Neutrophil (primary cell): Measurements from ENCODE around the gene NKAIN4.

Source experiments
- H3K27ac ChIP-seq: fragments of 200-600 bp; sonication (generic); 2 replicates; pipeline ENCODE4 v1.5.1; 2016; ENCODE audit warnings: mild to moderate bottlenecking, moderate library complexity
- H3K27me3 ChIP-seq: fragments of 200-600 bp; sonication (generic); 2 replicates; pipeline ENCODE4 v1.6.0; 2016; ENCODE audit warnings: mild to moderate bottlenecking
- H3K36me3 ChIP-seq: fragments of 200-600 bp; sonication (generic); 2 replicates; pipeline ENCODE4 v1.5.1; 2017
- H3K4me1 ChIP-seq, 2 experiments: fragments of 200-600 bp in 1 of 2; sonication (generic) in 1 of 2; 1 replicate in 1 of 2; 2 replicates in 1 of 2; pipeline versions ENCODE4 v1.5.1 to v1.6.1; 2013 to 2016; ENCODE audit warnings: low read depth in 1 of 2, low read length in 1 of 2, mild to moderate bottlenecking in 1 of 2, moderate library complexity in 1 of 2; ENCODE audit not compliant: control insufficient read depth in 1 of 2, insufficient read depth in 1 of 2
- H3K4me3 ChIP-seq, 2 experiments: fragments of 200-600 bp in 1 of 2; sonication (generic) in 1 of 2; 1 replicate in 1 of 2; 2 replicates in 1 of 2; pipeline ENCODE4 v1.5.1; 2013 to 2016; ENCODE audit warnings: low read depth in 1 of 2, low read length in 1 of 2, mild to moderate bottlenecking in 1 of 2, moderate library complexity in 1 of 2
- H3K9me3 ChIP-seq: fragments of 200-600 bp; sonication (generic); 2 replicates; pipeline ENCODE4 v1.5.1; 2016
- TF ChIP-seq, protein P1 (sequence below): fragments of 200-600 bp; sonication (generic); IDR thresholded peaks from 2 replicates; pipeline ENCODE4 v1.5.1; 2016; ENCODE audit warnings: antibody characterized with exemption

Gene NKAIN4

DNA sequence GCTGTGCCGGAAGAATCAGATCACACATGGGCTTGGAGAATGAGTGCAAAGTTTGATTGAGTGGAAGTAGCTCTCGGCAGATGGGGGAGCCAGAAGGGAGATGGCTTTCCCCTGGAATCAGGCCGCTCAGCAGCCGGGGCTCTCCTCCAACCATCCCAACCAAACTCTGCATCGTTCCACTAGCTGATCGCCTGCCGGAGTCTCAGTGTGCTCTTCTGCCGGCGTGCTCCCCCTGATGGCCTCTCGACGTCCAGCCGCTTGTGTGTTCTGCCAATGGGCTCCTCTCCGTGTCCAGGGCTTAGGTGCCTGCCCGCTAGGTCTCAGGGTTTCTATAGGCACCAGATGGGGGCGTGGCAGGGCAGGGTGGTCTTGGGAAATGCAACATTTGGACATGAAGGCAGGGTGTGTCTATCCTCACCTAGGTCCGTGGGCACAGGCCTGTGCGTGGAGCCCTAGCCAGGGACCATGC lies 23.4 kb downstream of the NKAIN4 start:
- Histone ChIP-seq H3K4me3 (no peak overlapping the region), H3K27ac (no peak overlapping the region), H3K36me3 (no peaks in the 10 kb centered on the region), H3K4me1 (no peaks in the 10 kb centered on the region), H3K27me3 (peaks cover 80% of the 10 kb centered on the region), H3K9me3 (no peaks in the 10 kb centered on the region)
- TF ChIP-seq, protein P1, sequence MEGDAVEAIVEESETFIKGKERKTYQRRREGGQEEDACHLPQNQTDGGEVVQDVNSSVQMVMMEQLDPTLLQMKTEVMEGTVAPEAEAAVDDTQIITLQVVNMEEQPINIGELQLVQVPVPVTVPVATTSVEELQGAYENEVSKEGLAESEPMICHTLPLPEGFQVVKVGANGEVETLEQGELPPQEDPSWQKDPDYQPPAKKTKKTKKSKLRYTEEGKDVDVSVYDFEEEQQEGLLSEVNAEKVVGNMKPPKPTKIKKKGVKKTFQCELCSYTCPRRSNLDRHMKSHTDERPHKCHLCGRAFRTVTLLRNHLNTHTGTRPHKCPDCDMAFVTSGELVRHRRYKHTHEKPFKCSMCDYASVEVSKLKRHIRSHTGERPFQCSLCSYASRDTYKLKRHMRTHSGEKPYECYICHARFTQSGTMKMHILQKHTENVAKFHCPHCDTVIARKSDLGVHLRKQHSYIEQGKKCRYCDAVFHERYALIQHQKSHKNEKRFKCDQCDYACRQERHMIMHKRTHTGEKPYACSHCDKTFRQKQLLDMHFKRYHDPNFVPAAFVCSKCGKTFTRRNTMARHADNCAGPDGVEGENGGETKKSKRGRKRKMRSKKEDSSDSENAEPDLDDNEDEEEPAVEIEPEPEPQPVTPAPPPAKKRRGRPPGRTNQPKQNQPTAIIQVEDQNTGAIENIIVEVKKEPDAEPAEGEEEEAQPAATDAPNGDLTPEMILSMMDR = no peak

DNA sequence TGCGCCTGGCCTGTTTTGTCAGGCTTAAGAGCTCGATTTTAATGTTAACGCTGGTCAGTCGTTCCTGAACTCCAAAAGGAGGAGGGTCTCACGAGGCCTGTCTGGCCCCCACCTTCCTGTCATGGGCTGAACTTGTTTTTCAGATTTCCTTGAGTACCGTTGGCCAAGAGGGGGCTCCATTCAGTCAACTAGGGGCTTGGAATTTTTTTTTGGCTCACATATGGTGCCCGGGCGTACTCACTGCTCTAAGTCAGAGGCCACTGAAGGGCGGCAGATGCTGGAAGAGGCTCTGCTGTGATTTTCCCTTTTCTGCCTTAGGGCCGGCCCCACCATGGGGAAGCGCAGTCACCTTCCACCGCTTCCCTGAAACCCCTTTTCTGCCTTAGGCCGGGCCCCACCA lies 25.5 kb downstream of the NKAIN4 start:
- Histone ChIP-seq H3K9me3 (no peaks in the 10 kb centered on the region), H3K4me1 (no peaks in the 10 kb centered on the region), H3K4me3 (no peak overlapping the region), H3K27ac (no peak overlapping the region), H3K27me3 (peaks cover 88% of the 10 kb centered on the region), H3K36me3 (no peaks in the 10 kb centered on the region)
- TF ChIP-seq, protein P1 = no peak

DNA sequence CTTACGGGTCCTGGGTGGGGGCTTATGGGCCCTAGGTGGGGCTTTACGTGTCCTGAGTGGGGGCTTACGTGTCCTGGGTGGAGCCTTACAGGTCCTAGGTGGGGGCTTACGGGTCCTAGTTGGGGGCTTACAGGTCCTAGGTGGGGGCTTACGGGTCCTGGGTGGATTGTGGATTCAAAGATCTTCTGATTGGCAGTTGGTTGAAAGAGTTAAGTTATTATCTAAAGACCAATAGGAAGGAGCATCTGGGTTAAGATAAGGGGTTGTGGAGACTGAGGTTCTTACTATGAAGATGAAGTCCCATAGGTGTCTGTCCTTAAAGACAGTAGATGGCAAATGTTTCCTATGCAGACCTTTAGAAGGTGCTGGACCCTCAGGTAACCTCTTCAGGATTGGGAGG lies 27.0 kb downstream of the NKAIN4 start:
- H3K27ac ChIP-seq = no peak overlapping the region
- no peaks in the 10 kb centered on the region for H3K9me3 ChIP-seq
- H3K36me3 ChIP-seq = no peaks in the 10 kb centered on the region
- no peaks in the 10 kb centered on the region for H3K4me1 ChIP-seq
- peaks cover 73% of the 10 kb centered on the region for H3K27me3 ChIP-seq
- TF ChIP-seq, protein P1 = no peak
- no peak overlapping the region for H3K4me3 ChIP-seq

DNA sequence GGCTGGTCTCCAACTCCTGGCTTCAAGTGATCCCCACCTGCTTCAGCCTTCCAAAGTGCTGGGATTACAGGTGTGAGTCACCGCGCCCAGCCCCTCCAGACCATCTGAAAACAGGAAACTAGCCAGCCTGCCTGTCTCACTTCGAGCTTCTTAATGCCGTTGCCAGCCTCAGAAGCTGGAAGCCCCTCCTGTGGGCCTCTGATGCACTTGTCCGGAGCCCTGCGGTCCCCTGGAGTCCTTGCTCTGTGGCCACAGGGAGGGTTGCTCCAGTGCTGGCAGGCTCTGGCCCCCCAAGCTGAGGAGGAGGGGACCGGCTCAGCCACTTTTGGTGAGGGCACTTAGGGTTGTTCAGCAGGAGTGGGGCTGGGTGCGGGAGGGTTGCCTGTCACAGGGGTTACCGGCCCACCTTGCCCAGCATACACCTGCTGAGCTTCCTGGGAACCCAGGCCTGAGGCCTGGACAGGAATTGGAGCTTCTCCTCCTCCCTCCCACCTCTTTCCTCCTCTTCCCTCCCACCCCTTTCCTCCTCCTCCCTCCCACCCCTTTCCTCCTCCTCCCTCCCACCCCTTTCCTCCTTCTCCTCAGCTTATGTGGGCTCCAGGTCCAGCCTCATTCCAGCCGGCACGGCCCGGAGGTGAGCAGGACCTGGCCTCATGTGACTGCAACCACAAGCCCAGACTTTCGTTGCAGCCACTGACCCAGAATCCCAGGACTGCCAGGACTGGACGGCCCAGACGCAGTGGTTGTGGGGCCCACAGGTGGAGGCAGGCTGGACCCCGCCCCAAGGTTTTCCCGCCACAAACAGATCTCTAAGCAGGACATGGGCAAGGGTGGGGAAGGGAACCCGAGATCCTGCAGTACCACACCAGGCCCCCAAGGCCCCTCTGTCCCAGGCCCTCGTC lies 28.0 kb downstream of the NKAIN4 start:
- no peak overlapping the region for H3K27ac ChIP-seq
- no peak overlapping the region for H3K4me3 ChIP-seq
- peaks cover 69% of the 10 kb centered on the region for H3K27me3 ChIP-seq
- H3K9me3 ChIP-seq = no peaks in the 10 kb centered on the region
- TF ChIP-seq, protein P1 = no peak
- H3K36me3 ChIP-seq = no peaks in the 10 kb centered on the region
- H3K4me1 ChIP-seq = no peaks in the 10 kb centered on the region

DNA sequence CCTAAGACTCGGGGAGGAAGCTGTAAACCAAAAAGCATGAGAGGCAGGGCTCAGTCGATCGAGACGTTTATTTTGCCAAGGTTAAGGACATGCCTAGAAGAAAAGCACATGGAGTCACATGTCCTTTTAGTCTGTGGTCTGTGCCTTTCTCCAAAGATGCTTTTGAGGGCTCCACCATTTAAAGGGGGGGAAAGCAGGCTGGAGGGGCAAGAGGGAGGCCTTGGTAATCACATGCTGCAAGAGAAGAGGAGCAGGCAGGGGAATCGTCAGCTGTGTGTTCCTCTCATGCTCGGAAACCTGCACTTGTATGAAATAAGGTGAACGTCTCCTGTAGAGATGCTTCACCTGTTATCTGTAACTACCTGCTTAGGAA lies 29.2 kb downstream of the NKAIN4 start:
- Histone ChIP-seq H3K36me3 (no peaks in the 10 kb centered on the region), H3K27ac (no peak overlapping the region), H3K27me3 (peaks cover 67% of the 10 kb centered on the region), H3K4me3 (no peak overlapping the region), H3K4me1 (no peaks in the 10 kb centered on the region), H3K9me3 (no peaks in the 10 kb centered on the region)
- TF ChIP-seq, protein P1 = no peak
